Activated CD8-positive, alpha-beta memory T cell treated with anti-CD3 and anti-CD28 coated beads for 36 hours (primary cell): ENCODE data around the gene DHRSX. TPM values are rescaled to one million over a fixed set of nuclear protein-coding genes. Genes with fewer than 3 reads are reported as not detected.
"Not testable (repeated sequence)": the region's sequence is repeated elsewhere in the genome, so short reads cannot be mapped to it uniquely, and the experiment has no call there.

Source experiments
- CTCF ChIA-PET: fragments of 350-600 bp; sonication (Branson Sonifier 250); formaldehyde crosslinking; loops from one replicate; lab custom pipeline; 2021; ENCODE audit warnings: antibody characterized with exemption; lab: Charles Lee
- POLR2A ChIA-PET: fragments of 350-600 bp; sonication (Branson Sonifier 250); formaldehyde crosslinking; loops from one replicate; lab custom pipeline; 2021; ENCODE audit warnings: antibody characterized with exemption; lab: Charles Lee
- total RNA-seq, 2 experiments: library from RNA; stranded (reverse); gene quantifications; one replicate each; pipeline ENCODE4 v1.2.3, GENCODE V29; 2021

The DHRSX gene
- total RNA-seq, 2 experiments from 2014 or later, result 27.8 to 29.2 TPM

DNA sequence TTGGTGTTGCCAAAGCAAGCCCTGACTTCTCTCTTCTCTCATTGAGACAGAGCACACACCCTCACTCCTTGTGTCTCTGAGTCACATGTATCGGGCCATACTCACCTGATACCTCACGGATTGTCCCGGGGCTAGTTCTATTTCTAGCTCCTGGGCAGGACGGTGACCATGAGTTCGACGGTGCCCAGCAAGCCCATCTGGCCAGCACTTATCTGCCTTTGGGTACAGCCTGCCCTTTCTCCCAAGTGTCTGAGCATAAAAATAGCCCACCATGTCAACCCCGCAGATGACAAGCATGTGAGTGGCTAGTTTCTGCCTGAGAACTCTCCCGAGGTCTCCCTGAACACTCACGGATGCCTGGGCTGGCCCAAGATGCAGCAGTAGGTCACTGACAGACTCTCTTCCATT lies 158.5 kb downstream of the DHRSX start:
- ChIA-PET POLR2A (no interaction called here), CTCF (no interaction called here)

DNA sequence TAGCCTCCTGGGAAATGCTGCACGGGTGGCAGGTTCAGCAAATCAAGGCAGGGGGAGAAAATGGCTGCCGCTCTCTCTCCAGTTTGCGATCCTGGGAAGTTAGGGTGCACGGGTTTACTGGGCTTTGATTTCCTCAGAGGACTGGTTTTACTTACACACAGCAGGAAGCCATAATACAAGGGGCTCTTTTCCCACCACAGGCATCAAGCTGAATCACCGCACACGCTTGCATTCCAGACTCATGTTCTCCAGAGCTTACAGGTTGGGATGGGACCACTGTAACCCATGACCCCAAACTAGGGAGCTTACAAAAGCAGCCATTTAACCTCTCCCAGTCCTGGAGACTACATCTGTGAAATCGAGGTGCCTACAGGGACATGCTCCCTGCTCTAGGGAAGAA lies 159.8 kb downstream of the DHRSX start:
- POLR2A ChIA-PET, result no interaction called here
- CTCF ChIA-PET, result no interaction called here

DNA sequence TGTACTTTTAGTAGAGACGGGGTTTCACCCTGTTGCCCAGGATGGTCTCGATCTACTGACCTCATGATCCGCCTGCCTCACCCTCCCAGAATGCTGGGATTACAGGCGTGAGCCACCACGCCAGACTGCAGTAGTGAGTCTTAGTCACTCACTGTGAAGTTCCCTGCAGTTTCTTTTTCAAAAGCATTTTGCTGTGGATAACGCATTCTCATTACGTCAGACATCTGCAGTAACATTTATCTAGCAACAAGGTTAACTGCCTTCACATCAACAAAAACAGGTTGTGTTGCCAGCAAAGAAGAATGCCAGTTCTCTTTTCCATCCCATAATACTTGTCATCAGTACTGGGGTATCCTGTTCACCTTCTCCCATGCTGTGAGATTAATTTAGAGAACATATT lies 164.6 kb downstream of the DHRSX start:
- ChIA-PET CTCF (no interaction called here), POLR2A (no interaction called here)

DNA sequence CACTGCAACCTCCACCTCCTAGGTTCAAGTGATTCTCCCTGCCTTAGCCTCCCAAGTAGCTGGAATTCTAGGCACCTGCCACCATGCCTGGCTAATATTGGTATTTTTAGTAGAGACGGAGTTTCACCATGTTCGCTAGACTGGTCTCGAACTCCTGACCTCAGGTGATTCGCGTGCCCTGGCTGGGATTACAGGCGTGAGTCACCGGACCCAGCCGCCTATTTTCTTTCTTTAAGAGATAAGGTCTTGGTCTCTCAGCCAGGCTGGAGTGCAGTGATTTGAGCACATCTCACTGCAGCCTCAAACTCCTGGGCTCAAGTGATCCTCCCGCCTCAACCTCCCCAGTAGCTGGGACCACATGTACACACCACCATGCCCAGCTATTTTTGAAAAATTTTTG lies 166.5 kb downstream of the DHRSX start:
- ChIA-PET POLR2A (no interaction called here), CTCF (no interaction called here)

DNA sequence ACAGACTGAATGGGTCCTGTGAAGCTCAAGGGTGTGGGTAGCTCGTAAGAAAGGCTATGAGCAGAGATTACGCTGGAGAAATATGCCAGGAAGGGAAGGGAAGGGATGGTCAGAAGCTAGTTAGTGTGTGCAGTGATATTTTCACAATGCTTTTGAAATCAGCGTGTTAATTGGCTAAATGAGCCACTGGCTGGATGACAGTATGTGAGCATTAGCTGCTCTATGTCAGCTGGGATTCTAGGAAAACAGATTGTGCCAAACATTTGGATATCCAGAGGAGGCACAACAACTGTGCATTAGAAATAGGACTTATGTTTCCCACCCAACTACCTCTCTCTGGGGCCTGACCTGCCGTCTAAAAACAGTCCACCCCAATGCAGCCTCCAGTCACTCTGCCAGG lies 168.5 kb downstream of the DHRSX start:
- POLR2A ChIA-PET, result no interaction called here
- CTCF ChIA-PET, result no interaction called here

DNA sequence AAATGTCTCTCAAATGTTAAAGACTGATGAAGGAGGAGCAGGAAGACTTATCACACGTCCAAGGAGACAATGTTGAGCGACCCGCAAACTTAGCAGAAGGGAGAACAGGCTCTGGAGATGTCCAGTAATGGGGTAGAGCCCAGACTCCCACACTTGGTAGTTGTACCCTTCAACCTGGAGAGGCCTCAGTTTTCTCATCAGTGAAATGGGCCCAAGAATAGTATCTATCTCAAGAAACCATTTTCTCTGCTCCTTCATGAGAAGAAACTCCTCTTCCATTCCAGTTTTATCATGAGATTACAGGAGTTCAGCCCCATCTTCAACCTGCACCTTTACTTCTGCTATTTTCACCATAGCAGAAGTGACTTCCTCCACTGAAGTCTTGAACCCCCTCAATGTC lies 169.9 kb downstream of the DHRSX start:
- POLR2A ChIA-PET, result no interaction called here
- CTCF ChIA-PET, result no interaction called here

DNA sequence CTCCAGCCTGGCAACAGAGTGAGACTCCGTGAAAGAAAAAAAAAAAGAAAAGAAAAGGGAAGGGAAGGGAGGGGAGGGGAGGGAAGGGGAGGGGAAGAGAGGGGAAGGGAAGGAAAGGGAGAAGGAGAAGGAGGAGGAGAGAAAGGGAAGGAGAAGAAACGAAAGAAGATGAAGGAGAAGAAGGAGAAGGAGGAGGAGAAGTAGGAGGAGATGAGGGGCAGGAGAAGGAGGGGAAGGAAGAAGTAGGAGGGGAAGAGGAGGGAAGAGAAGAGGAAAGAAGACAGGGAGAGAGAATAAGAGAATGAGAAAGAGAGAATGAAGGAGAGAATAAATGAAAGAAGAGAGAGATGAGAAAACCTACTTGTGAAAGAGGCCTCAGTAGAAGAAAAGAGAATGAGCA lies 170.3 kb downstream of the DHRSX start:
- ChIA-PET CTCF (no interaction called here), POLR2A (no interaction called here)

DNA sequence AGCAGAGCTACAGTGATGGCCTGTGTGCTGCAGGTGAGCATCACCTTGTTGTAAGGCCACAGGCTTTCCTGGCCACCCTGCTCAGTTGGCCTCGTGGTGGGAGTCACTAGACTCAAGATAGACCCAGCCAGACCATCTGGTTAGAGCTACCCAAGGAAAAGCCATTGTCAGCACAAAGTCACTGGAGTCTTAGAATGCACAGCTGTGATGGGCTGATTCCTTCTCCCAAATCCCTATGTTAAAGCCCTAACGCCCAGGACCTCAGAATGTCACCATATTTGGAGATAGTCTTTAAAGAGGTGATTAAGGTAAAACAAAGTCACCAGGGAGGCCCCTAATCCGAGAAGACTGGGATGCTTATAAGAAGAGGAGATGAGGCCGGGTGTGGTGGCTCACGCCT lies 173.4 kb downstream of the DHRSX start:
- ChIA-PET POLR2A (no interaction called here), CTCF (no interaction called here)

DNA sequence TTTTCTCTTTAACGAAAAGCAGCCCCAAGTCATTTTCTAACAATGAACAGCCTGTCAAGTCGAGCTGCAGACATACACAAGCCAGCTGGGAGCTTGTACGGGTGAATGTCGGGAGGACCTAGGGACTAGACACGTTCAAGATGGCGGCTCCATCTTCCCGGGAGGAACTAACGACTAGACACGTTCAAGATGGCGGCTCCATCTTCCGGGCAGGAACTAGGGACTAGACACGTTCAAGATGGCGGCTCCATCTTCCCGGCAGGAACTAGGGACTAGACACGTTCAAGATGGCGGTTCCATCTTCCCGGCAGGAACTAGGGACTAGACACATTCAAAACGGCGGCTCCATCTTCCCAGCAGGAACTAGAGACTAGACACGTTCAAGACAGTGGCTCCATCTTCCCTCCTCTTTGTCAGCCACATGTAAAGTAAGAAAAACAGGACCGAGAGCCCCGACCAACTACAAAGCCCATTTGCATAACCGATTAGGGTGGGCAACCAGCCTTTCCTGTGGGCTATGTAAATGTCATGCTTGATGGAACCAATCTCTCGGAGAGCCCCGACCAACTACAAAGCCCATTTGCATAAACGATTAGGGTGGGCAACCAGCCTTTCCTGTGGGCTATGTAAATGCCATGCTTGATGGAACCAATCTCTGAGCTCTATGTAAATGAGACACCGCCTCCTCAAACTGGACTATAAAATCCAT lies 175.5 kb downstream of the DHRSX start:
- ChIA-PET CTCF (no interaction called here), POLR2A (no interaction called here)

DNA sequence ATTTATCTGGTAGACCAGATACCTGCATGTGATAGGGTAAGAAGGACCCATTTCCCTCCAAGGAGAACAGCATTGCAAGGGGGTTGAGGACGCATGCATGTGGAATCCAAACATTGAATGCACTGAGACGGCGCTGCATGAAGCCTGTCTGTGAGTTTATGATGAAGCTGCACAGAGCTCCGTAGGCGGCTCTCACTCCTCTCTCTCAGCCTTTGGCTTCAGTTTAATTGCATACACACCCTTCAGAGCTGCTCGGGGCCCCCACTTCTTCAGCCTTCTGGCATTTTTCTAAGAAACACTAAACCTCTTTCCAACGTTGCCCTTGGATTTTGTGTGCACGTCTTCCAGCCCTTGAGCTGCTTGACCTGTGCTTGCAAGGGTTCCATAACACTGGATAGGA lies 176.6 kb downstream of the DHRSX start:
- ChIA-PET POLR2A (no interaction called here), CTCF (no interaction called here)

DNA sequence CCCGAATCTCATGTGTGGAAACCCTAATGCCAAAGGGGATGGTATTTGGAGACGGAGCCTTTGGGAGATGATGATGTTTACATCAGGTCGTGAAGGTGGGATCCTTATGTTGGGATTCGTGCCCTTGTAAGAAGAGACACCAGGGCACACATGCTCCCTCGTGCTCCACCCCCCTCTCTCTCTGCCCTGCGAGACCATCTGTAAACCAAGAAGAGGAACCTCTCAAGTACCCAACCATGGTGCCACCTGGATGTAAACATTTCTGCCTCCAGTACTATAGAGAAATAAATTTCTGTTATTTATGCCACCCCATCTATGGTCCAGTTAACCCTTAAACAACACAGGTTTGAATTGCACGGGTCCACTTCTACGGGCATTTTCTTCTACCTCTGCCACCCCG lies 179.4 kb downstream of the DHRSX start:
- ChIA-PET CTCF (no interaction called here), POLR2A (no interaction called here)

DNA sequence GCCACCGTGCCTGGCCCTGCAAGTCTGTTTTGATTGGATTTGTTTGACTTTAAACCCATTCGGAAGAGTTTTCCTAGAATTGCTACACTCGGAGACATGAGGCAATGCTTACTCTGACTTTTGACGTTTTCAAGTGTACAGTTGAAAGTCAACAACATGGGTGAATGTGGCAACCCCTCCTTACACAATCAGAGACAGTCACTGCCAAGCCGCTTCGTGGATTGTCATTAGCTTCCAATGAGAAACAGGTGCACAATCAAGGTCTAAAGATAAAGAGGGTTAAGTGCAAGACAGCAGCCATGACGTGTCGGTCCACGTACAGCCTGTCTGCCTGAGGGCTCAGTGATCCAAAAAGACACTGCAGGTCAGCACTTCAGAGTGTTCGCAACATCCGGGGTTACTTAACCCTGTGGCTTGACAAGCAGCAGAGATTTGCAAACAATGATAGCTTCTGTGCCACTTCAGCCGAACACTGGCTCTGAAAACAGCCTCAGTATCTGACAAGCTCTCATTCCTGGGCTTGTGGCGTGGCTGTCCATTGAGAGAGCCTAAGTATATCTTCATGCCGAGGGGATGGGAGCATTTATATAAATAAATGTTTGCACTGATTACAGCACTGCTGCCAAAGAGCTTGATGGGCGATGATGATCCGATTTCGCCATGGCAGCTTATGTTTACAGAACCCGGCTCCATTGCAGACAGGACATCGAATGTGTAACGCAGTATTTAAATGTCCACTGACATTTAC lies 180.0 kb downstream of the DHRSX start:
- ChIA-PET CTCF (no interaction called here), POLR2A (no interaction called here)

DNA sequence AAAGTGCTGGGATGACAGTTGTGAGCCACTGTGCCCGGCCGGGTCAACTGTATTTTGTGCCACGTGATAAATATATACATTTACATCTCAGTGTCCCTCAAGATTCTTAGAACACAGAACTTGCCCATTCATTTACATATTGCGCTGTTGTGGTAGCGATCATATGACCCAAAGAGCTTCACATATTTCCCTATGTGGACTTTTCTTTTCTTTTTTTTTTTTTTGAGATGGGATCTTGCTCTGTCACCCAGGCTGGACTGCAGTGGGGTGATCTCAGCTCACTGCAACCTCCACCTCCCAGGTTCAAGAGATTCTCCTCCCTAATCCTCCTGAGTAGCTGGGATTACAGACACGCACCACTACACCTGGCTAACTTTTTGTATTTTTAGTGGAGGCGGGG lies 180.7 kb downstream of the DHRSX start:
- POLR2A ChIA-PET, result no interaction called here
- CTCF ChIA-PET, result no interaction called here

DNA sequence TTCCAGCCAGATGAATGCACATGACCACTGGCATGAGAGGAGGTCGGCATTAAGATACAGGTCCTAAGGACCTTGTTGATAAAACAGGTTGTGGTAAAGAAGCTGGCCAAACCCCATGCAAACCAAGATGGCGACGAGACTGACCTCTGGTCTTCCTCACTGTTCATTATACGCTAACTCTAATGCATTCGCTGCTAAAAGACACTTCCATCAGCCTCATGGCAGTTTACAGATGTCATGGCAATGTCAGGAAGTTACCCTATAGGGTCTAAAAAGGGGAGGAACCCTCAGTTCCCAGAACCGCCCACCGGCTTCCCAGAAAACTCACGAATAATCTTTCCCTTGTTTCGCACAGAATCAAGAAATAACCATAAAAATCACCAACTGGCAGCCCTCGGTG lies 182.4 kb downstream of the DHRSX start:
- POLR2A ChIA-PET, result no interaction called here
- CTCF ChIA-PET, result no interaction called here

DNA sequence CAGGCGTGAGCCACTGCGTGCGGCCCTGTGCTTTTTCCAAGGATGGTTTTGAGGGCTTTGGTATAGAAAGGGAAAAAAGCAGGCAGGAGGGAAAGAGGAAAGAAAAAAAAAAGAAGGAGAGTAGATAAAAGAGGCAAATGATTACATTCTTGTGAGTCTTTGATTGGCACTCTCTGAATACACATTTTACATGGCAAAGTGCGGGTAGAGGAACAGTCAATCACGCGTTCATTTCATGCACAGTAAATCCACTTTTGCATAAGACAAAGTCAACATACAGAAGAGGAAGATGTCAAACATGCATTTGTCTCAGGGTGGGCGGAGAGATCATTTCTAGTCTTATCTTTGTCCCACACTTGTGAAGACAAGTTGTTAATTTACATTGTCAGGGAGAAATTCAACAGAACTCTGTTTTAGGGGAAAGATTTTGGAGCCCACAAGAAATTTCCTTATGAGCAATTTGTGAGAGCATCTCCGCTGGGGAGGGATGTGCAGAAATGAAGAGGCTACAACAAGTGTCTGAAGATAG lies 183.2 kb downstream of the DHRSX start:
- ChIA-PET CTCF (no interaction called here), POLR2A (no interaction called here)

DNA sequence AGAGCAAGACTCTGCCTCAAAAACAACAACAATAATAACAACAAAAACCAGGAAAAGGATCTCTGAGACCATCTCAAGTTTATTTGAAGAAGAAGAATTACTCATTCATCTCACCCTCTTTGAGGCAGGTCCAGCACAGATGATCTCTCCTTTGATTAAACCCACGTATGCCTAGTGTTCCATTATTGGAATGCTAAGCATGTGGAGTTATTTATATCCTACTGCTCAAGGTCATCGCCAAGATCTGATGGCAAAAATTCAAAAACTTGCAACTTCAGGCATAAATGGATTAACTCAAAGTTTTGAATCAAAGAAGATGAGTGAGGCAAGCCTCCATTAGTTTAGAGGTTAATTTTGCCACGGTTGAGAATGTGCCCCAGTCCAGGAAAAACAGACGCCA lies 184.2 kb downstream of the DHRSX start:
- ChIA-PET POLR2A (no interaction called here), CTCF (no interaction called here)

DNA sequence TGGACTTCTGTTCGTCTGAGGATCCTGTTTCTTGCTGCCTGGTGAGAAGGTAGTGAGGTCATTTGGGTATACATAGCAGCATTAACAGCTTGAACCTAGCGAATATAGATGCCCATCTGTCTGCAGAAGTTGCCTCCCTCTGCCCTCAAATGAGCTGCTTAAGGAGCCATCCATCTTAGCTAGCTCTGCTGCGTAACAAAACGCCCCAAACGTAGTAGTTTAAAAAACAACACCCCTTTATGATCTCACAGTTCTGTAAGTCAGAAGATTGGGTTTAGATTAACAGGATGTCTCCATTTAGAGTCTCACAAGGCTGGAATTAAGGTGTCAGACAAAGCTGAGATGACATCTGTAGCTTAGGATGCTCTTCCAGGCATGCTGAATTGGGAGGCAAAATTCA lies 185.3 kb downstream of the DHRSX start:
- ChIA-PET POLR2A (no interaction called here), CTCF (no interaction called here)

DNA sequence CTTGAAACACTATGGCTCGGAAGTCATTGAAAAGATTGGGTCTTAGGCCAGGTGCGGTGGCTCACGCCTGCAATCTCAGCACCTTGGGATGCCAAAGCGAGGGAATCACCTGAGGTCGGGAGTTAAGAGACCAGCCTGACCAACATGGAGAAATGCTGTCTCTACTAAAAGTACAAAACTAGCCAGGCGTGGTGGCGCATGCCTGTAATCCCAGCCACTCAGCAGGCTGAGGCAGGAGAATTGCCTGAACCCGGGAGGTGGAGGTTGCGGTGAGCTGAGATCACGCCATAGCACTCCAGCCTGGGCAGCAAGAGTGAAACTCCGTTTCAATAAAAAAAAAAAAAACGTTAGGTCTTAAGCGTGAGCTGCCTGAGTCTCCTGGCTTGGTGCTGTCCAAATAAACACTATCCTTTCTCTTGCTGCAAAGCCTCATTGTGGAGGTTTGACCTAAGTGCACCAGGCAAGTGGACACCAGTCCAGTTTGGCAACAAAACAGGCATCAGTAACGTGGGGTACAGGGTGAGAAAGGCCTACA lies 185.9 kb downstream of the DHRSX start:
- ChIA-PET CTCF (no interaction called here), POLR2A (no interaction called here)

DNA sequence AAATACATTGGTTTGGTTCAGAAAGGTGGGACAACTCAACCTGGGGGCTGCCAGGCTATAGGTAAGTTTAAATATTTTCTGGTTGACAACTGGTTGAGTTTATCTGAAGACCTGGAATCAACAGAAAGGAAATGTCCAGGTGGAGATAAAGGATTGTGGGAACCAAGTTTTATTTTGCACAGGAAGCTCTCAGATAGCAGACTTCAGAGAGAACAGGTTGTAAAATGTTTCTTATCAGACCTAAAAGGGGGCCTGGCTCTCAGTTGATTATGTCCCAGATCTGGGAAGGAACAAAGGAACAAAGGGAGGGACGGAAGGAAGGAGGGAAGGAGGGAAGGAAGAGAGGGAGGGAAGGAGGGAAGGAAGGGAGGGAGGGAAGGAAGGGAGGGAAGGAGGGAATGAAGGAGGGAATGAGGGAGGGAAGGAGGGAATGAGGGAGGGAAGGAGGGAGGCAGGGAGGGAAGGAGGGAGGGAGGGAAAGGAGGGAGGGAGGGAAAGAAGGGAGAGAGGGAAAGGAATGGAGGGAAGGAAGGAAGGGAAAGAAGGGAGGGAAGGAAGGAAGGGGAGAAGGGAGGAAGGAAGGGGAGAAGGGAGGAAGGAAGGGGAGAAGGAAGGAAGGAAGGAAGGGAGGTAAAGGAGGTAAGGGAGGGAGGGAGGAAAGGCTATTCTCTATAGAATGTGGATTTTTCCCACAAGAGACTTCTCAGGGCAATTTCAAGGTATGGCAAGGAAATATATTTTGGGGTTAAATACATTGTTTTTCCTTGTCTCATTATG lies 186.7 kb downstream of the DHRSX start:
- POLR2A ChIA-PET, result no interaction called here
- CTCF ChIA-PET, result no interaction called here

DNA sequence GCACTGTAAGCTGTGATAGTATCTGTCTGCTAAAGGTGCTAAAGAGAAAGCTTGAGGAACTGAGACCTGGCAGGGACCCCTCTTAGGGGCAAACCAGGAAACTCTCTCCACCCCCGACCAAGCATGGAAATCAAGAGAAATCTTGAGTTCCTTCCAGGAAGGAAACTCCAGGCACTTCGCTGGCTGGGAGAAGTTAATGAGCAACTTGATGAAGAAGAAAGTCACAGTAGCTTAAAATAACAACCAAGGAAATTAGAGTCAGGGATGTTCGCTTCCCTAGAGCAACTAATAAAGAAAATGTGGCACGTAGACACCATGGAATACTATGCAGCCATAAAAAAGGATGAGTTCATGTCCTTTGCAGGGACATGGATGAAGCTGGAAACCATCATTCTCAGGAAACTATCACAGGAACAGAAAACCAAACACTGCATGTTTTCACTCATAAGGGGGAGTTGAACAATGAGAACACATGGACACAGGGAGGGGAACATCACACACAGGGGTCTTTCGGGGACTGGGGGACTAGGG lies 188.7 kb downstream of the DHRSX start:
- POLR2A ChIA-PET, CTCF ChIA-PET: not testable (repeated sequence)
